Fibroblast of villous mesenchyme (primary cell): ENCODE results near the gene FAXDC2. TPM values are rescaled to one million over a fixed set of nuclear protein-coding genes. Genes with fewer than 3 reads are reported as not detected.

Experiments
- DNase-seq: peaks from one replicate; pipeline ENCODE4 v3.0.0-alpha.2; 2010; ENCODE audit warnings: low read depth
- H3K4me3 ChIP-seq: 2 replicates; pipeline ENCODE4 v1.5.1; 2011; ENCODE audit warnings: low read depth, mild to moderate bottlenecking, low read length
- total RNA-seq: library from RNA; depleted of rRNA; stranded (reverse); fragments of >200 nt; gene quantifications from 2 replicates; pipeline ENCODE4 v1.2.3, GENCODE V29; 2012
- TF ChIP-seq, protein P1 (sequence below): IDR thresholded peaks from 2 replicates; pipeline ENCODE4 v1.5.1; 2012; ENCODE audit warnings: low read depth, mild to moderate bottlenecking, low read length; ENCODE audit not compliant: insufficient read depth

FAXDC2 gene
- total RNA-seq, 1 donor: 7.8 TPM

DNA sequence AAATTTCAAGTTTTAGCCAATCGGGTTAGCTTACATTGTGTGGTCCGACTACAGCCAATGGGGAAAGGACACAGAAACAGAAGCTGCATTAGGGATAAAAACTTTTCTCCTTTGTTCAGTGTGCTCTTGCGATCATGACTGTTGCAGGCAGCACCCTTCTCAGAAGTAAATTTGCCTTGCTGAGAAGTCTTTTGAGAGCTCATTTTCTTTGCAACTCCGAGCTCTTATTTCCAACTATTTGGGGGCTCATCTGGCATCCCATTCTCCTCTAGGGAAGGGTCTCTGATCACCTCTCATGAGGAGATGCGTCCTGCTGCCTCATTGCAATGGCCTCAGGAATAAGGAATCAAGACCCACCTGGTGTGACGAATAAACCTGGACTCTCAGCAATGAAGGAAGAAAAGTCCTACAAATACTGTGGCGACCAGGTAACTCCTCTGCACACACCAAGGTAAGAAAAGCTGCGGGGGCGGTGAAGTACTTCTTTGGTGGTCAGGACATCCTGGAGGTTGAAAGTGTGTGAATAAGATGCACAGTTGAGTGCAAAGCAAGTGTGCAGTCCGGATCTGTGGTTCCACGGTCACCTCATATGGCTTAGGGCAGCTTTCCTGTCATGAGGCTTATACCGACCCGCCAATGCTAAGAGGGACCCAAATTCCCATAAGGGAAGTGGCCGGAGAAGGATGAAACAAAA lies 28.4 kb upstream of the FAXDC2 start:
- TF ChIP-seq, protein P1, sequence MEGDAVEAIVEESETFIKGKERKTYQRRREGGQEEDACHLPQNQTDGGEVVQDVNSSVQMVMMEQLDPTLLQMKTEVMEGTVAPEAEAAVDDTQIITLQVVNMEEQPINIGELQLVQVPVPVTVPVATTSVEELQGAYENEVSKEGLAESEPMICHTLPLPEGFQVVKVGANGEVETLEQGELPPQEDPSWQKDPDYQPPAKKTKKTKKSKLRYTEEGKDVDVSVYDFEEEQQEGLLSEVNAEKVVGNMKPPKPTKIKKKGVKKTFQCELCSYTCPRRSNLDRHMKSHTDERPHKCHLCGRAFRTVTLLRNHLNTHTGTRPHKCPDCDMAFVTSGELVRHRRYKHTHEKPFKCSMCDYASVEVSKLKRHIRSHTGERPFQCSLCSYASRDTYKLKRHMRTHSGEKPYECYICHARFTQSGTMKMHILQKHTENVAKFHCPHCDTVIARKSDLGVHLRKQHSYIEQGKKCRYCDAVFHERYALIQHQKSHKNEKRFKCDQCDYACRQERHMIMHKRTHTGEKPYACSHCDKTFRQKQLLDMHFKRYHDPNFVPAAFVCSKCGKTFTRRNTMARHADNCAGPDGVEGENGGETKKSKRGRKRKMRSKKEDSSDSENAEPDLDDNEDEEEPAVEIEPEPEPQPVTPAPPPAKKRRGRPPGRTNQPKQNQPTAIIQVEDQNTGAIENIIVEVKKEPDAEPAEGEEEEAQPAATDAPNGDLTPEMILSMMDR: no peak
- H3K4me3 ChIP-seq: no peak overlapping the region
- no peak for DNase-seq

DNA sequence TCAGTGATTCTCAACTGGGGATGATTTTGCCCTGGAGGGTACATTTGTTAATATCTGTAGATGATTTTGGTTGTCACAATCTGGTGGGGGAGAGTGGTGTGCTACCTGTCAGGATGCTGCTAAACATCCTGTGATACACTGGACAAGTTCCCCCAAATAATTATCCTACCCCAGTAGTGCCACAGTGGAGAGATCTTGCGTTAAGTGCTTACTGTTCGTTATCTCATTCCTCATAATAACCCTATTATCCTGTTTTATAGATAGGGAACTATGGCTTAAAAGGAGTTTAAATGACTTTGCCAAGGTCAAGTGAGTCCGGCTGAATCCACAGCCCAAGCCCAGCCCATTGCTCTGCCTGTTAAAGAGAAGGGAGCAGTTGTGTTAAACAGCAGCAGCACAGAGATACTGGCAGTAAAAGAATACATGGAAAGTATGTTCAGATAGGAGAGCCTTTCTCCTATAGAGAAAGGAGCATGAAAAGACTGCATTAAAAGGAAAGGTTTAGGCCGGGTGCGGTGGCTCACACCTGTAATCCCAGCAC lies 23.5 kb upstream of the FAXDC2 start:
- TF ChIP-seq, protein P1: no peak
- H3K4me3 ChIP-seq: no peak overlapping the region
- DNase-seq: no peak

DNA sequence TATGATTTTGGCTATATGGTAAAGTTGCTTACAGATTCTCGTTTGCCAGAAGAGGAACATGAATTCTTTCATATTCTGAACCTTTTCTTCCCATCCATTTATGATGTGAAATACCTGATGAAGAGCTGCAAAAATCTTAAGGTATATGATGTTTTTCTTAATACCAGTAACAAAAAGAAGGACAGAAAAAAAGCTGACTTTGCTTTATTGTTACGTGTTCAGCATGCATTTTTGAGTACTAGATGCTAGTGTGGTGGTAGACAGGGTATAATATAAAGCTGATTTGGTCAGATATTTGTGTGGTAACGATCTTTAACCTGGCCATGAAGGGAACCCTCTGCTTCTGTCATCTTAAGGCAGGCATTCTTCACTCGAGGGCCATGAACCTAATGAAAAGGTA lies 21.3 kb upstream of the FAXDC2 start:
- H3K4me3 ChIP-seq: no peak overlapping the region
- TF ChIP-seq, protein P1: no peak
- DNase-seq: no peak

DNA sequence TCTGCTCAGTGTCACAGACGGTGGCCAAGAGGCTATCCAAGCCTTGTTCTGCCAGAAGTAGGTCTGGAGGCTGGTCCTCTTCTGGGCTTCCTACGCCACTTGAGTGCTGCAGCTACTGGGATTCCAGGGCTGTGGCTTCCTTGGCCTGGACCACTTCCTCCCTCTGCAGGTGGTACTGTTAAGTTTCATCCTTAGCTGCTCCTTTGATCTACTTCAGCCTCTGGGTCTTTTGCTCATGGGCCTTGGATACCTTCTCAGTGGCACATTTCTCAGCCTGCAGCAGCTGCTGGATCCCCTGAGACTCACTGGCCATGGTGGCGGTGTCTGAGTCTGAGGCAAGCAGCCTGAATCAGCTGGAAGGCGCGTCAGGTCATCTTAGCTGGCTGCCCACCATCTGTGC lies 18.3 kb upstream of the FAXDC2 start:
- H3K4me3 ChIP-seq: no peak overlapping the region
- TF ChIP-seq, protein P1: peak; percentile 40
- peak; percentile 41 for DNase-seq

DNA sequence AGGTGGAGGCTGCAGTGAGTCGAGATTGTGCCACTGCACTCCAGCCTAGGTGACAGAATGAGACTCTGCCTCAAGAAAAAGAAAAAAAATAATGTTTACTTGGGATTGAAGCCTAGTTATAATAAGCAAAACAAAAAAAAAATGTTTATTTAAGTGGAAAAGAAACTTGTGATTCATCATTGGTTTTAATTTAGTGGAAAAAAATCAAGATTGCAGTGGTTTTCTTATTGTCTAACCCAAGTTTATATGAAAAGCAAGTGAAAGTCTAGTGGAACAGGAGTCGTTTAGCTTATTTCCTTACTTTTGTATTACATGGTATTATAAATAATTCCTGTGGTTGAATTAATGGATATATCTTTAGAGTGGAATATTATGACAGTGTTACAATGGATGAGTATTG lies 16.4 kb upstream of the FAXDC2 start:
- no peak for DNase-seq
- H3K4me3 ChIP-seq: no peak overlapping the region
- TF ChIP-seq, protein P1: no peak

DNA sequence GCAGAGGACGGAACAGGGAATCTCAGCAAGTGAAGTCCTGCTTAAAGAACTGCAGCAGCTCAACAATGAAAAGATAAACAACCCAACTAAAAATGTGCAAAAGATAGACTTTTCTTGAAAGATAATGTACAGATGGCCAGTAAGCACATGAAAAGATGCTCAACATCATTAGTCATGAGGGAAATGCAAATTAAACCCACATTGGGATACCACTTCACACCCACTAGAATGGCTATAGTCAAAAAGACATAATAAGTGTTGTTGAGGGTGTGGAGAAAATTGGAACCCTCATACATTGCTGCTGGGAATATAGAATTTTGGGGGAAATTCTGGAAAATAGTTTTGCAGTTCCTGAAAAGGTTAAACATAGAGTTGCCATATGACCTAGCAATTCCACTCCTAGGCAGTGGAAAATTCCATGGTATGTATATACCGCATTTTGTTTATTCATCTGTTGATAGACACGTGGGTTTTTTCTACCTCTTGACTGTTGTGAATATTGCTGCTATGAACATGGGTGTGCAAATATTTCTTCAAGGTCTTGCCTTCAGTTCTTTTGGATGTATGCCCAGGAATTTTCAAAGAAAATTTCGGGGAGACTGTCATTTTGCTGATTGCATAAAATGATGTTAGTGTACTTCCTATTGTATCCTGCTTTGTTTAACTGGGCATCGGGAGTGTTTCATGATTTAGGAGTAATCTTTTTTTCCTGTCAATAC lies 15.2 kb upstream of the FAXDC2 start:
- peak; percentile 52 for DNase-seq
- H3K4me3 ChIP-seq: no peak overlapping the region
- TF ChIP-seq, protein P1: no peak
